Measurements from ENCODE around the gene CC2D1B.
"Not testable (repeated sequence)": the region's sequence is repeated elsewhere in the genome, so short reads cannot be mapped to it uniquely, and the experiment has no call there.

CC2D1B gene

GRCh38 chr1:52403566-52404115, 37.6 kb upstream of the CC2D1B start:
- peak overlapping the region; percentile 70 for H3K4me3 ChIP-seq (ENCODE audit: low read depth, low read length)
- no peak for TF ChIP-seq CTCF (IDR thresholded peaks at IDR 0.05; ENCODE audit: low read depth, low read length)

- TF ChIP-seq CTCF (IDR thresholded peaks at IDR 0.05; ENCODE audit: low read depth, low read length): no peak
- H3K4me3 ChIP-seq (ENCODE audit: low read depth, low read length): peak overlapping the region; percentile 9; the same call in 1 of the 2 replicates
Observed at GRCh38 chr1:52402860-52403240, 36.8 kb upstream of the CC2D1B start.

GRCh38 chr1:52400131-52400530, 34.1 kb upstream of the CC2D1B start:
- TF ChIP-seq CTCF (IDR thresholded peaks at IDR 0.05; ENCODE audit: low read depth, low read length): no peak
- no peak overlapping the region for H3K4me3 ChIP-seq (ENCODE audit: low read depth, low read length)

GRCh38 chr1:52399629-52400028, 33.6 kb upstream of the CC2D1B start:
- no peak overlapping the region for H3K4me3 ChIP-seq (ENCODE audit: low read depth, low read length)
- no peak for TF ChIP-seq CTCF (IDR thresholded peaks at IDR 0.05; ENCODE audit: low read depth, low read length)

- TF ChIP-seq CTCF (IDR thresholded peaks at IDR 0.05; ENCODE audit: low read depth, low read length): no peak
- no peak overlapping the region for H3K4me3 ChIP-seq (ENCODE audit: low read depth, low read length)
Observed at GRCh38 chr1:52393174-52393573, 27.2 kb upstream of the CC2D1B start.

GRCh38 chr1:52386458-52386857, 20.5 kb upstream of the CC2D1B start:
- no peak overlapping the region for H3K4me3 ChIP-seq (ENCODE audit: low read depth, low read length)
- no peak for TF ChIP-seq CTCF (IDR thresholded peaks at IDR 0.05; ENCODE audit: low read depth, low read length)

- H3K4me3 ChIP-seq (ENCODE audit: low read depth, low read length): no peak overlapping the region
- TF ChIP-seq CTCF (IDR thresholded peaks at IDR 0.05; ENCODE audit: low read depth, low read length): no peak
Observed at GRCh38 chr1:52385376-52385775, 19.4 kb upstream of the CC2D1B start.

GRCh38 chr1:52369851-52370250, 3.8 kb upstream of the CC2D1B start:
- not testable (repeated sequence) for H3K4me3 ChIP-seq (ENCODE audit: low read depth, low read length)

Data from WI38 (cell line).